GM23338 (cell line): Measurements from ENCODE around the gene PER3. TPM values are rescaled to one million over a fixed set of nuclear protein-coding genes. Genes with fewer than 3 reads are reported as not detected.

Experiments used
- ATAC-seq: fragments of 200-7000 bp; cut with Tn5 transposase; 3 replicates; pipeline ENCODE4 v1.9.1; 2020
- DNase-seq: peaks from one replicate; pipeline ENCODE4 v3.0.0-alpha.2; 2015; ENCODE audit warnings: low spot score
- H2AFZ ChIP-seq: fragments of 200-600 bp; sonication (generic); 2 replicates; pipeline ENCODE4 v1.8.0; 2016; ENCODE audit warnings: antibody characterized with exemption, mild to moderate bottlenecking, moderate library complexity
- H3F3A ChIP-seq: fragments of 200-600 bp; sonication (generic); replicated peaks from 2 replicates; pipeline ENCODE4 v1.8.0; 2017; ENCODE audit warnings: antibody characterized with exemption, mixed run types, low read depth
- H3K27ac ChIP-seq: fragments of 200-600 bp; sonication (generic); 2 replicates; pipeline ENCODE4 v1.6.1; 2016; ENCODE audit warnings: low read depth
- H3K27me3 ChIP-seq: fragments of 200-600 bp; sonication (generic); 2 replicates; pipeline ENCODE4 v1.8.0; 2016; ENCODE audit warnings: mild to moderate bottlenecking, mixed run types, moderate library complexity; ENCODE audit not compliant: insufficient read depth
- H3K36me3 ChIP-seq: fragments of 200-600 bp; sonication (generic); 2 replicates; pipeline ENCODE4 v1.8.0; 2016; ENCODE audit warnings: mild to moderate bottlenecking; ENCODE audit not compliant: insufficient read depth
- H3K4me1 ChIP-seq: fragments of 200-600 bp; sonication (generic); 2 replicates; pipeline ENCODE4 v1.8.0; 2016; ENCODE audit warnings: mild to moderate bottlenecking, moderate library complexity; ENCODE audit not compliant: insufficient read depth
- H3K4me2 ChIP-seq: fragments of 200-600 bp; sonication (generic); 2 replicates; pipeline ENCODE4 v1.7.1; 2017; ENCODE audit warnings: mixed run types
- H3K4me3 ChIP-seq: fragments of 200-600 bp; sonication (generic); 2 replicates; pipeline ENCODE4 v1.6.1; 2016; ENCODE audit warnings: mixed run types
- H3K79me2 ChIP-seq: fragments of 200-600 bp; sonication (generic); replicated peaks from 2 replicates; pipeline ENCODE4 v1.8.0; 2017; ENCODE audit warnings: mild to moderate bottlenecking; ENCODE audit not compliant: insufficient read depth
- H3K9me2 ChIP-seq: fragments of 200-600 bp; sonication (generic); 2 replicates; pipeline ENCODE4 v1.8.0; 2017; ENCODE audit not compliant: insufficient read depth
- H4K20me1 ChIP-seq: fragments of 200-600 bp; sonication (generic); replicated peaks from 2 replicates; pipeline ENCODE4 v1.8.0; 2017; ENCODE audit warnings: mild to moderate bottlenecking; ENCODE audit not compliant: insufficient read depth
- H3K27ac Mint-ChIP-seq: 2 replicates; pipeline ENCODE4 v1.8.0; 2020; ENCODE audit warnings: inconsistent platforms, mild to moderate bottlenecking, moderate library complexity, mixed read lengths
- H3K27me3 Mint-ChIP-seq: 3 replicates; pipeline ENCODE4 v1.8.0; 2022; ENCODE audit warnings: low read depth, mild to moderate bottlenecking, moderate library complexity, mixed read lengths, inconsistent platforms; ENCODE audit not compliant: insufficient read depth, poor library complexity
- H3K36me3 Mint-ChIP-seq: 3 replicates; pipeline ENCODE4 v1.8.0; 2021; ENCODE audit warnings: low read depth, mild to moderate bottlenecking, inconsistent platforms, moderate library complexity, mixed read lengths
- H3K4me1 Mint-ChIP-seq: 3 replicates; pipeline ENCODE4 v1.8.0; 2020; ENCODE audit warnings: mild to moderate bottlenecking, inconsistent platforms, mixed read lengths
- H3K4me3 Mint-ChIP-seq: 3 replicates; pipeline ENCODE4 v1.8.0; 2021; ENCODE audit warnings: moderate library complexity, mild to moderate bottlenecking, inconsistent platforms, mixed read lengths
- H3K9me3 Mint-ChIP-seq: 3 replicates; pipeline ENCODE4 v1.8.0; 2020; ENCODE audit warnings: moderate library complexity, mild to moderate bottlenecking, inconsistent platforms, mixed read lengths
- CTCF ChIP-seq, 2 experiments: fragments of 200-600 bp in 1 of 2; sonication (generic) in 1 of 2; conservative IDR thresholded peaks; 2 replicates each; pipeline versions ENCODE4 v1.5.1 to v1.6.1; 2016 to 2017; ENCODE audit warnings: antibody characterized with exemption in 2 of 2, low read depth in 2 of 2, mild to moderate bottlenecking in 2 of 2, moderate library complexity in 1 of 2
- EZH2 ChIP-seq: fragments of 200-600 bp; sonication (generic); IDR thresholded peaks from one replicate; pipeline ENCODE4 v1.8.0; 2017; ENCODE audit warnings: antibody characterized with exemption, mild to moderate bottlenecking, low read depth; ENCODE audit not compliant: unreplicated experiment
- EZH2phosphoT487 ChIP-seq: fragments of 200-600 bp; sonication (generic); IDR thresholded peaks from one replicate; pipeline ENCODE4 v1.8.1; 2018; ENCODE audit warnings: antibody characterized with exemption; ENCODE audit not compliant: unreplicated experiment
- NANOG ChIP-seq: IDR thresholded peaks from 2 replicates; pipeline ENCODE4 v1.6.1; 2016; ENCODE audit warnings: antibody characterized with exemption, borderline replicate concordance
- STAT1 ChIP-seq: IDR thresholded peaks from one replicate; pipeline ENCODE4 v1.6.1; 2016; ENCODE audit warnings: antibody characterized with exemption; ENCODE audit not compliant: unreplicated experiment
- ZNF114 ChIP-seq: fragments of 250-450 bp; sonication (Bioruptor Pico); IDR thresholded peaks from 2 replicates; pipeline ENCODE4 v1.5.0; 2020; ENCODE audit warnings: mild to moderate bottlenecking, moderate library complexity
- ZNF331 ChIP-seq: fragments of 250-450 bp; sonication (Bioruptor Pico); IDR thresholded peaks from 2 replicates; pipeline ENCODE4 v1.5.0; 2020; ENCODE audit warnings: low read depth, mild to moderate bottlenecking, moderate library complexity
- ZNF462 ChIP-seq: fragments of 250-450 bp; sonication (Bioruptor Pico); IDR thresholded peaks from 2 replicates; pipeline ENCODE4 v1.5.0; 2020; ENCODE audit warnings: mild to moderate bottlenecking, moderate library complexity
- polyA plus RNA-seq: library from polyadenylated mRNA; unstranded; fragments of >200 nt; fragmentation: Nextera tagmentation; extraction: Ambion mirVana; gene quantifications from 2 replicates; pipeline ENCODE4 v1.2.1, GENCODE V29; 2016
- total RNA-seq: library from RNA; depleted of rRNA; stranded (reverse); fragments of >200 nt; shearing (Covaris generic); gene quantifications from 2 replicates; pipeline ENCODE4 v1.2.3, GENCODE V29; 2014

Gene PER3
- total and polyA plus RNA-seq, 2 experiments from 2014 or later = 6.1 to 16.4 TPM

- TF ChIP-seq ZNF462 (CRISPR knock-in tag) (no peak), ZNF114 (no peak), EZH2 (no peak), STAT1 (no peak), NANOG (no peak), ZNF331 (CRISPR knock-in tag) (no peak)
Observed at GRCh38 chr1:7780976-7781375, 3.1 kb upstream of the PER3 start (continued).

- Mint-ChIP-seq H3K9me3 (peaks cover 7% of the 10 kb centered on the region; the same call in 2 of the 3 replicates), H3K36me3 (peaks cover 56% of the 10 kb centered on the region), H3K4me1 (no peaks in the 10 kb centered on the region), H3K4me3 (no peak overlapping the region), H3K27me3 (peaks cover 15% of the 10 kb centered on the region), H3K27ac (no peak overlapping the region)
- H3K4me1 ChIP-seq = 0 out of 2 replicates have a peak, but pooled peaks cover 4% of the 10 kb centered on the region
- H3K4me3 ChIP-seq = no peak overlapping the region
- H3K9me2 ChIP-seq = no peaks in the 10 kb centered on the region; the same call in 1 of the 2 replicates
- H3K36me3 ChIP-seq = peaks cover 32% of the 10 kb centered on the region
- ATAC-seq = no peak
- H4K20me1 ChIP-seq = no peaks in the 10 kb centered on the region; the same call in none of the 2 replicates
- no peak overlapping the region for H2AFZ ChIP-seq
- no peak overlapping the region for H3K27ac ChIP-seq
- no peaks in the 10 kb centered on the region for H3F3A ChIP-seq
- peaks cover 9% of the 10 kb centered on the region for H3K27me3 ChIP-seq
- no peaks in the 10 kb centered on the region for H3K79me2 ChIP-seq
- DNase-seq = no peak
- no peak overlapping the region for H3K4me2 ChIP-seq
- TF ChIP-seq EZH2 = no peak
- no peak for TF ChIP-seq NANOG
- TF ChIP-seq EZH2phosphoT487 = no peak
- TF ChIP-seq ZNF331 (CRISPR knock-in tag) = no peak
- TF ChIP-seq CTCF (conservative IDR thresholded peaks at IDR 0.05; ENCODE audit: low read depth in 2 of 2) = no peak
- no peak for TF ChIP-seq ZNF462 (CRISPR knock-in tag)
Observed at GRCh38 chr1:7781501-7781900, 2.6 kb upstream of the PER3 start.
